IMR-90 (cell line): ENCODE measurements around the gene SLC12A6. TPM values are rescaled to one million over a fixed set of nuclear protein-coding genes. Genes with fewer than 3 reads are reported as not detected.

ENCODE experiments used
- ATAC-seq: fragments of 200-7000 bp; cut with Tn5 transposase; 2 replicates; pipeline ENCODE4 v1.9.1; 2020; ENCODE audit warnings: low read depth, mild to moderate bottlenecking, moderate library complexity
- Bru-seq: library from RNA; stranded (reverse); fragments of 400-500 nt; gene quantifications from one replicate; lab custom pipeline; 2021; lab: Mats Ljungman, UMichigan
- BruChase-seq, 2 experiments: library from RNA; stranded (reverse); fragments of 400-500 nt; gene quantifications; one replicate each; lab custom pipeline; 2021; lab: Mats Ljungman, UMichigan
- BruUV-seq: library from RNA; stranded (reverse); fragments of 400-500 nt; replicated peaks from 2 replicates; lab custom pipeline; 2021; lab: Mats Ljungman, UMichigan
- CTCF ChIA-PET: fragments of 300-600 bp; formaldehyde crosslinking; extraction: SDS; loops from one replicate; lab custom pipeline; 2021; ENCODE audit warnings: antibody characterized with exemption; lab: Yijun Ruan, JAX
- POLR2A ChIA-PET: fragments of 300-600 bp; sonication (Branson Sonifier 250); formaldehyde crosslinking; loops from one replicate; lab custom pipeline; 2022; ENCODE audit warnings: antibody characterized with exemption; ENCODE audit not compliant: unreplicated experiment; lab: Charles Lee
- DNase-seq: peaks from one replicate; pipeline ENCODE4 v3.0.0; 2013
- H2AFZ ChIP-seq: replicated peaks from 2 replicates; pipeline ENCODE3; 2013; ENCODE audit warnings: low read length, mild to moderate bottlenecking; ENCODE audit not compliant: poor library complexity
- H2AK5ac ChIP-seq: 2 replicates; pipeline ENCODE4 v1.6.1; 2013; ENCODE audit warnings: low read depth, low read length, inconsistent platforms
- H2AK9ac ChIP-seq: replicated peaks from 2 replicates; pipeline ENCODE3; 2013; ENCODE audit warnings: mild to moderate bottlenecking, low read depth, low read length, moderate library complexity; ENCODE audit not compliant: poor library complexity
- H2BK120ac ChIP-seq: 2 replicates; pipeline ENCODE4 v1.6.1; 2013; ENCODE audit warnings: low read depth, low read length, inconsistent platforms
- H2BK15ac ChIP-seq: 3 replicates; pipeline ENCODE4 v1.6.1; 2013; ENCODE audit warnings: low read depth, low read length, inconsistent platforms
- H2BK20ac ChIP-seq: 2 replicates; pipeline ENCODE4 v1.6.1; 2013; ENCODE audit warnings: low read depth, mild to moderate bottlenecking, inconsistent platforms, low read length, moderate library complexity
- H2BK5ac ChIP-seq: 2 replicates; pipeline ENCODE4 v1.6.1; 2013; ENCODE audit warnings: mild to moderate bottlenecking, low read depth, low read length, inconsistent platforms; ENCODE audit not compliant: poor library complexity, severe bottlenecking
- H3K14ac ChIP-seq: replicated peaks from 2 replicates; pipeline ENCODE4 v1.6.1; 2013; ENCODE audit warnings: low read depth, low read length, inconsistent platforms
- H3K18ac ChIP-seq: 2 replicates; pipeline ENCODE4 v1.6.1; 2013; ENCODE audit warnings: low read depth, low read length, control low read depth
- H3K23ac ChIP-seq: 2 replicates; pipeline ENCODE4 v1.6.1; 2013; ENCODE audit warnings: low read depth, low read length, inconsistent platforms
- H3K27ac ChIP-seq: 2 replicates; pipeline ENCODE4 v1.5.1; 2013; ENCODE audit warnings: mild to moderate bottlenecking, control low read depth, low read length; ENCODE audit not compliant: insufficient read depth
- H3K27me3 ChIP-seq: 2 replicates; pipeline ENCODE4 v1.6.1; 2013; ENCODE audit warnings: low read length; ENCODE audit not compliant: control insufficient read depth, insufficient read depth
- H3K36me3 ChIP-seq: 2 replicates; pipeline ENCODE4 v1.6.1; 2013; ENCODE audit warnings: low read length, mixed read lengths; ENCODE audit not compliant: control insufficient read depth, insufficient read depth
- H3K4ac ChIP-seq: 2 replicates; pipeline ENCODE4 v1.6.1; 2013; ENCODE audit warnings: low read depth, low read length, inconsistent platforms
- H3K4me1 ChIP-seq: 2 replicates; pipeline ENCODE4 v1.6.1; 2013; ENCODE audit warnings: low read length, mixed read lengths; ENCODE audit not compliant: control insufficient read depth, insufficient read depth
- H3K4me2 ChIP-seq: 2 replicates; pipeline ENCODE4 v1.6.1; 2013; ENCODE audit warnings: low read depth, mild to moderate bottlenecking, control low read depth, low read length, moderate library complexity
- H3K4me3 ChIP-seq: 2 replicates; pipeline ENCODE4 v1.5.1; 2013; ENCODE audit warnings: low read depth, mild to moderate bottlenecking, control low read depth, low read length, moderate library complexity; ENCODE audit not compliant: insufficient read depth
- H3K56ac ChIP-seq: 2 replicates; pipeline ENCODE4 v1.6.1; 2013; ENCODE audit warnings: low read length, inconsistent platforms; ENCODE audit not compliant: insufficient read depth; ENCODE audit errors: extremely low read depth
- H3K79me1 ChIP-seq, 2 experiments: 2 replicates each; pipeline ENCODE4 v1.6.1; 2013; ENCODE audit warnings: low read length in 2 of 2, inconsistent platforms in 1 of 2, low read depth in 1 of 2
- H3K9ac ChIP-seq: 2 replicates; pipeline ENCODE4 v1.6.1; 2013; ENCODE audit warnings: low read depth, low read length, control low read depth
- H3K9me1 ChIP-seq: 2 replicates; pipeline ENCODE4 v1.6.1; 2013; ENCODE audit warnings: low read length, inconsistent platforms; ENCODE audit not compliant: insufficient read depth
- H3K9me3 ChIP-seq: 2 replicates; pipeline ENCODE4 v1.6.1; 2013; ENCODE audit warnings: low read length; ENCODE audit not compliant: control insufficient read depth, insufficient read depth
- H4K20me1 ChIP-seq: 2 replicates; pipeline ENCODE4 v1.6.1; 2013; ENCODE audit warnings: low read length, inconsistent platforms; ENCODE audit not compliant: insufficient read depth
- H4K5ac ChIP-seq: 2 replicates; pipeline ENCODE4 v1.6.1; 2013; ENCODE audit warnings: mild to moderate bottlenecking, low read depth, low read length, control low read depth
- H4K8ac ChIP-seq, 2 experiments: 2 replicates each; pipeline ENCODE4 v1.6.1; 2013; ENCODE audit warnings: low read depth in 2 of 2, low read length in 2 of 2, control low read depth in 1 of 2, inconsistent platforms in 1 of 2
- H4K91ac ChIP-seq: 2 replicates; pipeline ENCODE4 v1.6.1; 2013; ENCODE audit warnings: low read depth, low read length, inconsistent platforms; ENCODE audit not compliant: insufficient read depth
- BHLHE40 ChIP-seq: fragments of 150-350 bp; IDR thresholded peaks from 2 replicates; pipeline ENCODE4 v1.6.1; 2016; ENCODE audit warnings: mild to moderate bottlenecking, low read depth, low read length
- FOS ChIP-seq: fragments of 150-350 bp; IDR thresholded peaks from 2 replicates; pipeline ENCODE4 v1.6.1; 2016; ENCODE audit warnings: low read depth, low read length
- MAZ ChIP-seq: IDR thresholded peaks from 2 replicates; pipeline ENCODE4 v1.6.1; 2012; ENCODE audit warnings: low read depth, mild to moderate bottlenecking, low read length, improper control_type of control experiment, moderate library complexity, borderline replicate concordance
- MXI1 ChIP-seq: IDR thresholded peaks from 2 replicates; pipeline ENCODE4 v1.6.1; 2012; ENCODE audit warnings: low read depth, mild to moderate bottlenecking, low read length, moderate library complexity, borderline replicate concordance
- NFE2L2 ChIP-seq: fragments of 150-350 bp; IDR thresholded peaks from 2 replicates; pipeline ENCODE4 v1.6.1; 2016; ENCODE audit warnings: low read depth, mild to moderate bottlenecking, low read length
- RAD21 ChIP-seq: IDR thresholded peaks from 2 replicates; pipeline ENCODE4 v1.6.1; 2012; ENCODE audit warnings: low read length, improper control_type of control experiment
- RCOR1 ChIP-seq: IDR thresholded peaks from 2 replicates; pipeline ENCODE4 v1.6.1; 2012; ENCODE audit warnings: mild to moderate bottlenecking, low read length, improper control_type of control experiment; ENCODE audit not compliant: insufficient replicate concordance
- RFX5 ChIP-seq: IDR thresholded peaks from 2 replicates; pipeline ENCODE4 v1.8.0; 2012; ENCODE audit warnings: low read depth, mild to moderate bottlenecking, low read length, moderate library complexity
- SMC3 ChIP-seq: fragments of 150-350 bp; IDR thresholded peaks from 2 replicates; pipeline ENCODE4 v1.6.1; 2016; ENCODE audit warnings: low read depth, mild to moderate bottlenecking, antibody characterized with exemption, low read length, moderate library complexity
- WGBS, 2 experiments: methylation state at CpG; one replicate each; pipeline versions ENCODE4 v1.1.5 to v1.1.7; 2013; ENCODE audit warnings: missing lambda C conversion rate in 2 of 2; ENCODE audit not compliant: insufficient read length in 1 of 2; ENCODE audit errors: extremely low coverage in 2 of 2; 5-methylcytosine and 5-hydroxymethylcytosine counted together
- dilution Hi-C: fragments of 300-500 bp; cut with HindIII; formaldehyde crosslinking; loops from one replicate; pipeline ENCODE4 v1.14.3; 2018; ENCODE audit warnings: low sequenced_read_pairs; ENCODE audit not compliant: unreplicated experiment
- in situ Hi-C: fragments of 300-500 bp; cut with MboI; formaldehyde crosslinking; loops from 3 replicates; pipeline ENCODE4 v1.14.3; 2019; ENCODE audit warnings: low sequenced_read_pairs, inconsistent platforms, mixed read lengths
- intact Hi-C: fragments of 100-400 bp; cut with micrococcal nuclease; formaldehyde crosslinking; loops from 2 replicates; pipeline ENCODE4 v1.10.0; 2022
- long read RNA-seq: library from polyadenylated mRNA; unstranded; transcript quantifications from one replicate; pipeline ENCODE4 v2.0.0, GENCODE V29; 2021; ENCODE audit not compliant: unreplicated experiment
- polyA plus RNA-seq, 3 experiments: library from polyadenylated mRNA; depleted of rRNA; stranded (reverse); fragments of >200 nt; gene quantifications; 2 replicates each; pipeline ENCODE4 v1.2.3, GENCODE V29; 2012; ENCODE audit warnings: low replicate concordance in 1 of 3
- total RNA-seq: library from RNA; depleted of rRNA; stranded (reverse); fragments of >200 nt; gene quantifications from 2 replicates; pipeline ENCODE4 v1.2.3, GENCODE V29; 2012; rRNA removed
- TF ChIP-seq, protein P1 (sequence below): fragments of 150-350 bp; IDR thresholded peaks from 2 replicates; pipeline ENCODE4 v1.6.1; 2016; ENCODE audit warnings: low read depth, mild to moderate bottlenecking, low read length, moderate library complexity, borderline replicate concordance

SLC12A6 gene
- 10.0 and 10.2 TPM in 2 replicates for total RNA-seq
- polyA plus RNA-seq (2012; rRNA removed), result 6.9 and 7.7 TPM in 2 replicates
- polyA plus RNA-seq (2012; cell fraction: cytosol; rRNA removed), result 2.4 and 3.1 TPM in 2 replicates
- polyA plus RNA-seq (2012; cell fraction: nucleus; rRNA removed; ENCODE audit: low replicate concordance), result 7.6 and 25.4 TPM in 2 replicates
- percentile 60 among the genes with signal in this experiment for Bru-seq, nascent RNA
- BruChase-seq, experiment 1, labeled RNA remaining after a 6-hour chase, result percentile 71 among the genes with signal in this experiment
- percentile 61 among the genes with signal in this experiment for BruChase-seq, experiment 2, labeled RNA remaining after a 2-hour chase
- long read RNA-seq, partial matches to known transcripts, result 2 of 4 reads
- long read RNA-seq, other reads (novel, unspliced or antisense), result 2 of 4 reads

DNA sequence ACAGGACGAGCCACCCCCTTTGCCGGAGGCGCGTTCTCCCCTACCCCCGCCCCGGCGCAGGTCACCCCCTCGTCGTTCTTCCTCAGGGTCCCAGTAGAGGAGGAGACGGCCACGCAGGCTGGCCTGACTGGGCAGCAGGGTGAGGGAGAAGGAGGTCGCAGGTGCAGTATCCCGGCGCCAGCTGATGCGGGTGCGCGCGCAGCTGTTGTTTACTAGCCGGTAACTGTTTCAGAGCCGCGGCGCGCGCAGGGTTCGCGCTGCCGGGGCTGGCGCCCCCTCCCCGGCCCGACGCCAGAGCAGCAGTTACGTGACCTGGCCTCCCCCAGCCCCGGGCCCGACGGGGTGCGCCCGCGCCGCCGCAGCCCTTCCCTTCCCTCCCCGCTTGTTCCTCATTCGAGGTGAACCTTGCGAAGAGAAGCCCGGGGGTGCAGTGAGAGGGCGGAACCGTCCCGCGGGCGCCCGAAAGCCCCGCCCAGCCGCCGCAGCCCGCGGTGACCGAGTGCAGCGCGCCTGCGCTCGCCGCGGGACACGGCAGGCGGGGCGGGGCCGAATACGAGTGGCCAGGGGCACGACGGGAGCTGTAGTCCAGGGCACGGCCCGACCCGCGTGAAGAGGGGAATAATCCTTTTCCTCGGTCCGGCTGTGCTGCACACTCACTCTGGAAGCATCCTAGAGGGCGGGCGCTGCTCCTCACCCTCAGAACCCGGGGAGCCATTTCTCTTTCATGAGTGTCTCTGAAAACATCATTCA lies at the start of gene SLC12A6:
SLC12A6 (minus strand) TSS at position 225 of the 750 bp plus-strand sequence. CDS start 1,101 bp downstream, outside the sequence.
- H3K36me3 ChIP-seq, result peaks cover 7% of the 10 kb centered on the region
- H4K91ac ChIP-seq, result peak within 1 kb of the TSS; percentile 33; the same call in 1 of the 2 replicates
- H4K5ac ChIP-seq, result peak within 1 kb of the TSS; percentile 25; the same call in 1 of the 2 replicates
- peak within 1 kb of the TSS; percentile 28; the same call in 1 of the 2 replicates for H2AK5ac ChIP-seq
- peak; percentile 98 for ATAC-seq
- ChIA-PET CTCF (interaction anchor here (0.6 to 1.9 kb wide), 3 partner anchors 28 to 279 kb away, joined by 3 to 4 read pairs (median 3); no protein-coding TSS in a partner anchor), POLR2A (interaction anchor here (0.6 kb wide), 2 partner anchors 9 to 1145 kb away, joined by 3 read pairs; no protein-coding TSS in a partner anchor)
- peak within 1 kb of the TSS; percentile 77 for H3K27ac ChIP-seq
- H3K9me3 ChIP-seq, result no peaks in the 10 kb centered on the region
- H2AFZ ChIP-seq, result peak within 1 kb of the TSS; percentile 97
- peak within 1 kb of the TSS; percentile 85 for H3K23ac ChIP-seq
- in situ Hi-C loops, result no loop called here
- H4K8ac ChIP-seq, result peak within 1 kb of the TSS; percentile 76 to 83
- DNase-seq, result peak; percentile 93
- peak within 1 kb of the TSS; percentile 70 for H3K14ac ChIP-seq
- peak within 1 kb of the TSS; percentile 65 for H3K9ac ChIP-seq
- no peak for TF ChIP-seq NFE2L2
- TF ChIP-seq RCOR1, result peak; percentile 17
- no peak for TF ChIP-seq BHLHE40
- TF ChIP-seq RFX5, result no peak
- peak; percentile 26; the same call in 1 of the 2 replicates for TF ChIP-seq MXI1
- TF ChIP-seq SMC3, result no peak
- peak; percentile 21; the same call in 1 of the 2 replicates for TF ChIP-seq FOS
- peak; percentile 84 for TF ChIP-seq MAZ
- TF ChIP-seq, protein P1, sequence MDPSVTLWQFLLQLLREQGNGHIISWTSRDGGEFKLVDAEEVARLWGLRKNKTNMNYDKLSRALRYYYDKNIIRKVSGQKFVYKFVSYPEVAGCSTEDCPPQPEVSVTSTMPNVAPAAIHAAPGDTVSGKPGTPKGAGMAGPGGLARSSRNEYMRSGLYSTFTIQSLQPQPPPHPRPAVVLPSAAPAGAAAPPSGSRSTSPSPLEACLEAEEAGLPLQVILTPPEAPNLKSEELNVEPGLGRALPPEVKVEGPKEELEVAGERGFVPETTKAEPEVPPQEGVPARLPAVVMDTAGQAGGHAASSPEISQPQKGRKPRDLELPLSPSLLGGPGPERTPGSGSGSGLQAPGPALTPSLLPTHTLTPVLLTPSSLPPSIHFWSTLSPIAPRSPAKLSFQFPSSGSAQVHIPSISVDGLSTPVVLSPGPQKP, result no peak
- TF ChIP-seq RAD21, result 0 out of 2 replicates have a peak, but pooled peaks have one; percentile 13
- peak within 1 kb of the TSS; percentile 93 for H3K4me3 ChIP-seq
- peaks cover 6 to 34% of the 10 kb centered on the region in 2 experiments; a peak in 3 of 4 replicates for H3K79me1 ChIP-seq
- intact Hi-C loops, result no loop called here
- H2BK15ac ChIP-seq, result no peak within 1 kb of the TSS
- peak within 1 kb of the TSS; percentile 71 for H2BK5ac ChIP-seq
- H3K56ac ChIP-seq, result no peak within 1 kb of the TSS; the same call in 1 of the 2 replicates
- H3K27me3 ChIP-seq, result no peaks in the 10 kb centered on the region
- H3K4me2 ChIP-seq, result peak within 1 kb of the TSS; percentile 98
- H2BK120ac ChIP-seq, result no peak within 1 kb of the TSS
- H2AK9ac ChIP-seq, result peak within 1 kb of the TSS; percentile 80
- H3K4me1 ChIP-seq, result peaks cover 10% of the 10 kb centered on the region
- no peak within 1 kb of the TSS for H2BK20ac ChIP-seq
- H3K4ac ChIP-seq, result peak within 1 kb of the TSS; percentile 71
- no peaks in the 10 kb centered on the region for H3K9me1 ChIP-seq
- H4K20me1 ChIP-seq, result peaks cover 3% of the 10 kb centered on the region; the same call in 1 of the 2 replicates
- 0% methylated on average over 17 of the region's 78 CpGs; no CpG with 5 or more reads in 1 of the 2 experiments for WGBS, 2 experiments
- BruUV-seq, result no TSS peak
- dilution Hi-C loops, result no loop called here
- H3K18ac ChIP-seq, result peak within 1 kb of the TSS; percentile 3; the same call in 1 of the 2 replicates
